A549 (cell line): Measurements from ENCODE around the gene DNA2.

Experiments used
- CTCF ChIP-seq: fragments of >200 bp; sonication (Bioruptor Twin); formaldehyde crosslinking; IDR thresholded peaks from 3 replicates; pipeline ENCODE4 v1.5.1; 2016
- FOSL2 ChIP-seq, 2 experiments: fragments of 450-650 bp in 1 of 2; fragments of >200 bp in 1 of 2; sonication (Bioruptor Twin) in 1 of 2; formaldehyde crosslinking; IDR thresholded peaks; 2 replicates each; pipeline versions ENCODE4 v1.5.0 to v1.6.1; 2016 to 2020; ENCODE audit warnings: mild to moderate bottlenecking in 1 of 2, moderate library complexity in 1 of 2
- JUN ChIP-seq, 2 experiments: fragments of >200 bp; sonication (Bioruptor Twin); formaldehyde crosslinking; IDR thresholded peaks; 2 replicates in 1 of 2; 3 replicates in 1 of 2; pipeline ENCODE4 v1.6.1; 2016 to 2017
- MAZ ChIP-seq: fragments of 150-350 bp; IDR thresholded peaks from 2 replicates; pipeline ENCODE4 v1.6.1; 2014; ENCODE audit warnings: antibody characterized with exemption, low read depth, low read length, borderline replicate concordance
- POLR2A ChIP-seq: IDR thresholded peaks from 2 replicates; pipeline ENCODE4 v1.6.1; 2012; ENCODE audit warnings: mild to moderate bottlenecking, low read length
- RAD21 ChIP-seq, 2 experiments: fragments of >200 bp in 1 of 2; sonication (Bioruptor Twin) in 1 of 2; formaldehyde crosslinking in 1 of 2; IDR thresholded peaks in 1 of 2; conservative IDR thresholded peaks in 1 of 2; 2 replicates in 1 of 2; 3 replicates in 1 of 2; pipeline ENCODE4 v1.6.1; 2012 to 2018; ENCODE audit warnings: inconsistent platforms in 1 of 2
- RCOR1 ChIP-seq: fragments of 150-350 bp; IDR thresholded peaks from 2 replicates; pipeline ENCODE4 v1.6.1; 2014; ENCODE audit warnings: antibody characterized with exemption, low read length, low read depth
- RNF2 ChIP-seq: fragments of 200-600 bp; sonication (generic); IDR thresholded peaks from 2 replicates; pipeline ENCODE4 v1.6.1; 2016; ENCODE audit warnings: low read depth, mild to moderate bottlenecking, antibody characterized with exemption, moderate library complexity, borderline replicate concordance

- TF ChIP-seq CTCF (no peak), RNF2 (no peak), POLR2A (no peak), MAZ (no peak), RCOR1 (no peak), FOSL2 (IDR thresholded peaks at IDR 0.05) (no peak), FOSL2 (CRISPR knock-in tag; IDR thresholded peaks at IDR 0.05) (no peak), RAD21 (conservative IDR thresholded peaks at IDR 0.05 in 1 of 2, IDR thresholded peaks at IDR 0.05 in 1 of 2) (no peak), JUN (IDR thresholded peaks at IDR 0.05) (no peak)
Observed at GRCh38 chr10:68506411-68506810, 34.6 kb upstream of the DNA2 start.
